Measurements from ENCODE around the gene TRIM62. TPM values are rescaled to one million over a fixed set of nuclear protein-coding genes. Genes with fewer than 3 reads are reported as not detected.

The TRIM62 gene
- total and polyA plus RNA-seq, 2 experiments from 2014 or later: 2.5 to 4.2 TPM

GRCh38 chr1:33171977-33172813, 9.6 kb downstream of the TRIM62 start:
- Histone ChIP-seq H4K20me1 (ENCODE audit: insufficient read depth, poor library complexity, severe bottlenecking) (no peaks in the 10 kb centered on the region), H3K4me3 (no peak overlapping the region), H3K27me3 (no peaks in the 10 kb centered on the region), H3K4me1 (ENCODE audit: insufficient read depth) (no peaks in the 10 kb centered on the region), H2AFZ (no peak overlapping the region), H3K27ac (no peak overlapping the region), H3K9me3 (ENCODE audit: low read depth) (no peaks in the 10 kb centered on the region), H3K4me2 (no peak overlapping the region), H3K36me3 (replicated peaks; ENCODE audit: insufficient read depth, low read depth) (no peaks in the 10 kb centered on the region), H3K79me2 (no peaks in the 10 kb centered on the region), H3K9me2 (replicated peaks; ENCODE audit: insufficient read depth) (no peaks in the 10 kb centered on the region)
- no peak for DNase-seq (ENCODE audit: low spot score)
- 66% methylated on average over 9 of the region's 9 CpGs for WGBS (ENCODE audit: low lambda C conversion rate, missing lambda C conversion rate)
- no peak for TF ChIP-seq EZH2phosphoT487 (IDR thresholded peaks at IDR 0.05; ENCODE audit: low read depth, severe bottlenecking, unreplicated experiment)
- no peak for TF ChIP-seq EZH2 (IDR thresholded peaks at IDR 0.05; ENCODE audit: borderline replicate concordance)
- TF ChIP-seq CTCF (IDR thresholded peaks at IDR 0.05; ENCODE audit: poor library complexity): no peak

DNA sequence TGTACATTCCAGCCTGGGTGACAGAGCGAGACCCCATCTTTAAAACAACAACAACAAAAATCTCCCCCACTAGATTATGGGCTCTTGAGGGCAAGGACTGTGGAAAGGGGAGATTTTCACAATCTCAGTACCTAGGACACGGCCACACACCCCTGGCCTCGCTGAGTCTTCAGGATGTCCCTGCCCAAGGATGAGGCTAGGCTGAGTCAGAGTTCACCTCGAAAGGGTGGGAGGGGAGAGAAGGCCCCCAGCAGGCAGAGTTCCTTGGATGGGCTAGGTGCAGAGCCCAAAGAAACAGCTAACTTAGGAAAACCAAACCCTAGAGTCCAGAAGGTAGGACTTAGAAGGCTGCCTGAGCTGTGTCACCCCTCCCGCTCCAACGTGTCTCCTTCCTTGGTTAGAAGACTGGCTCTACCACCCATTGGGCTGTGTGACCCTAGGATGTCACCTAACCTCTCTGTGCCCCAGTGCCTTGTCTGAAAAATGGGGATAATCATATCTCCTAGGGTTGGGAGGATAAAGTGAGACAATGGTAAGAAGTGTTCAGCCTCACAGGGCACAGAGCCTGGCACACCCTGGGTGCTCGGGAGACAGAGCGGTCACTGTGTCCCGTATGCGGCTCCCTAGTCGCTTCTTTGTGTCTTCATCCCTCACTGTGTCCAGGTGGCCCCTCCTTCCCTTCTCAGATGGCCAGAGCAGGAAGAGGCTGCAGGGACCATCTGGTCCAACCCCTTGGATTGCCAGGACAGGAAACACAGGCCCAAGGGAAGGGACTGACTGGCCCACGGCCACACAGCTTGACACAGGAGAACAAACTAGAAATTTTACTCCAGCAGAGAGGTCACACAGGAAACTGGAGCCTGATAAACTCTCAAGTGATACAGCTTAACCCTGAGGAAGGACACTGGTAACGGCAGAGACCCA, 11.2 kb downstream of the TRIM62 start:
- no peak overlapping the region for H3K4me2 ChIP-seq

More for the DNA sequence above, 11.2 kb downstream of the TRIM62 start:
- H3K79me2 ChIP-seq: no peaks in the 10 kb centered on the region
- no peaks in the 10 kb centered on the region for H4K20me1 ChIP-seq (ENCODE audit: insufficient read depth, poor library complexity, severe bottlenecking)
- H3K27me3 ChIP-seq: no peaks in the 10 kb centered on the region
- no peak overlapping the region for H2AFZ ChIP-seq
- DNase-seq (ENCODE audit: low spot score): no peak
- H3K9me2 ChIP-seq (replicated peaks; ENCODE audit: insufficient read depth): no peaks in the 10 kb centered on the region
- no peaks in the 10 kb centered on the region for H3K9me3 ChIP-seq (ENCODE audit: low read depth)
- no peaks in the 10 kb centered on the region for H3K4me1 ChIP-seq (ENCODE audit: insufficient read depth)
- TF ChIP-seq EZH2 (IDR thresholded peaks at IDR 0.05; ENCODE audit: borderline replicate concordance) (no peak), CTCF (IDR thresholded peaks at IDR 0.05; ENCODE audit: poor library complexity) (no peak), EZH2phosphoT487 (IDR thresholded peaks at IDR 0.05; ENCODE audit: low read depth, severe bottlenecking, unreplicated experiment) (no peak)
- no peaks in the 10 kb centered on the region for H3K36me3 ChIP-seq (replicated peaks; ENCODE audit: insufficient read depth, low read depth)
- H3K27ac ChIP-seq: no peak overlapping the region
- WGBS (ENCODE audit: low lambda C conversion rate, missing lambda C conversion rate): 95% methylated on average over 13 of the region's 13 CpGs
- no peak overlapping the region for H3K4me3 ChIP-seq

Data from hepatocyte (in vitro differentiated cells).